ELR (cell line): ENCODE results near the gene NRL.
A peak's percentile ranks its signal among the peaks of the same experiment; 100 is the strongest.

Source experiments
- DNase-seq: peaks from one replicate; pipeline ENCODE4 v3.0.0-alpha.2; 2015; ENCODE audit warnings: low read depth

The NRL gene

DNA sequence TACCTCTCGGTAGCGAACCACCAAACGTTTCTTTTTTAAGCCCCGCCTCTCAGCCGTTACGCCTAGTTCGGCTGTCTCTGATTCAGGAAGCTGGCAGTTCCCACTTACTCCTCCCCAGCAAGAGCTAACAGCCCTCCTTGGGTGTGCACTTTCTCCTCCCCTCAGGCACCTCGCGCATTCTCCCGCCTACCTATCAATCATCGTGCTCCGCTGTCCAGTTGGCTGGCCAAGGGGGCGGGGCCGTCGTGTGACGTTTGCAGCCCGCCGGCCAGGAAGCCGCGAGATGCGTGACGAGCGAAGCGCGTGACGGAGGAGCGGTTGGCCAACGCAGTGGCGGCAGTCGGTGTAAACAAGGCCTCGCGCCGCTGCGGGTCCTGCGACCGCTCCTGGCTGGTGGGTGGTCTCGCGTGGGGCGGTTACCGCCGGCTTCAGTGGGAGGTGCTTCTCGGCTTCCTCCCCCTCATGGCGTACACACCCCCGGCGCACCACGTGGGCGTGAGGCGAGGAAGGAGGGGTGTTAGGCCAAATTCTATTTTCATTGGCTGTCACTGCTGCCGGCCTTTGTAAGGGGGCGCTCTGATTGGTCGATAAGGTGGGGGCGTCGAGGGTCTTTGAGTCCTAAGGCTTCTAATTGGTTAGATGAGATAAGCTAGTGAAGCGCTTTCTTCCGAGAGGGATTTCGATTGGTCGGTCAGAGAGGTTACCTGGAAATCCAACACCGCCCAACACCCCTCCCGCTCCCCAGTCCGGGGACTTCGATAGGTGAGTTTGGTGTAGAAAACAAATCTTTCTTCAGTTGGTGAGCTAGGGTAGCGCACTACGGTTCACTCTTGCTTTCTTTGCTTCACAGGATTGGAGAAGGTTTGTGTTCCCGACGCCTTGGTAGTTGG, at the start of gene NRL, which contains the start of gene DCAF11:
Gene NRL, minus strand, starts transcription at position 418 of the 890 bp plus-strand sequence. CDS start 32,101 bp downstream, outside the sequence.
Gene DCAF11, plus strand, starts transcription at position 246 of the 890 bp plus-strand sequence. CDS start 818 bp downstream, outside the sequence.
- peak; percentile 99 for DNase-seq

DNA sequence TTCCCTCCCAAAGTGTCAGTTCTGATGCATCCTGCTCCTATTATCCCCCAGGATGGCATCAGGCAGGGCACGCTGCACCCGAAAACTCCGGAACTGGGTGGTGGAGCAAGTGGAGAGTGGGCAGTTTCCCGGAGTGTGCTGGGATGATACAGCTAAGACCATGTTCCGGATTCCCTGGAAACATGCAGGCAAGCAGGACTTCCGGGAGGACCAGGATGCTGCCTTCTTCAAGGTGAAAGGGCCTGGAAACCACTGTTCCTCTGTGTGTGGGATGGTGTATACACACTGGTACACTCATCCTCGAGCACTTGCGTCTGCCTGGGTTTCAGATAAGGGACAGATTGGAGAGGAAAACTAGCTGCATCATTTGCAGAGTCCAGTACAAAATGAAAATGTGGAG, 47.3 kb upstream of the NRL start:
- no peak for DNase-seq

DNA sequence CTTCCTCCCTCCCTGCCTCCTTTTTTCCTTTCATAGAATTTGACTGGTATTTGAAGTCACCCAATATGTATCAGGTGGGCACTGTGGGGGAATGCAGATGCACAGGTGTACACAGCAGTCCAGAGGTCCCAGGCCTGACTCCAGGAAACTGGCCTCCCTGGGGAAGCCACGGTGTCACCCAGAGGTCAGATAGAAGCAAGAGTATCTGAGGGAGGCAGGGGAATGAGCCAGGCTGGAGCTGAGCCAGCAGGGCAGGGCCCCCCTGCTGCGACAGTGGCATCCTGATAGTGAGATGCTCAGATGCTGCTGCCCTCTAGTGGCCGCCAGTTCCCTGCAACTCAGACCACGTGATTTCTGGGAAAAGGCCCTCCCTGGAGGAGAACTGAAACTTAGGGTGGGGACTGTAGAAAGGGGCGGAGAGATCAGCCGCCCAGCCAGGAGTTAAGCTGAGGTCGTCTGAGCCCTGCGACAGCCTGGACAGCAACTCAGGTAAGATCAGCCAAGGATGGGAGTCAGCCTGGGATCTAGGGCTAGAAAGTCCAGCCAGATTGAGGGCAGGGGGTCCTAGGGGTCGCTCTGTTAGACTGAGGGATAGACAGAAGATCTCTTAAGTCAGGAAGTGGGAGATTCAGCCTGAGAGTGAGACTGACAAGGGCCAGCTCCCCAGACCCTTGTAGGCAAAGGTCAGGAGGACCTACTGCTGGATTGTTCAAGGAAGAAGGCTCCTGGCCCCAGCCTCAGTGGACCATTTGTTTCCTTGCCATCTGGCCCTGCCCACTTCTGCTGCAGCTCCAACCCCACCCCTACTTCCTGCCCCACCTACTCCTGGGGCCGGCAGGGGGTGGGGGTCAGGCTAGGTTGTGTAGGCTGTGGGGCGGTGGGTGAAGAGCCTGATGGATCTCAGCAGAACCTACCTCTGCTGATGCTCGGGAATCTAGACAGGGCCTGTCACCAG, 46.4 kb upstream of the NRL start, which contains the start of gene IRF9:
Gene IRF9, plus strand, starts transcription at position 416 of the 955 bp plus-strand sequence. CDS start 880 bp downstream, outside the sequence.
- DNase-seq: peak; percentile 93

DNA sequence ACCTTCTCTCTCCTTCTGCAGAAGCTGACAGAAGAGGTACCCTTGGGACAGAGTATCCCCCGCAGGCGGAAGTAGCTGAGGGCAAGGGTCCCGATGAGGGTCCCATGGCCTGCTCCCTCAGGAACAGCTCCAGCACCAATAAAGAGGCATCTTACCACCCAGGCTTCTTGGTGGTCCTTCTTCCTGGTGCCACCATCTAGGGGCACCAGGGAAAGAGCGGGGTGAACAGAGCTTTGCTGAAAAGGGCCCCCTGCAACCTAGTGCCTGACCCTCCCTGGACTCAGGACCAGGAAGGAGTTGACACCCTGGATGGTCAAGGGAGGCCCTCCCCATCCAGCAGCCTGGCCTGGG, 45.7 kb upstream of the NRL start:
- DNase-seq: no peak

DNA sequence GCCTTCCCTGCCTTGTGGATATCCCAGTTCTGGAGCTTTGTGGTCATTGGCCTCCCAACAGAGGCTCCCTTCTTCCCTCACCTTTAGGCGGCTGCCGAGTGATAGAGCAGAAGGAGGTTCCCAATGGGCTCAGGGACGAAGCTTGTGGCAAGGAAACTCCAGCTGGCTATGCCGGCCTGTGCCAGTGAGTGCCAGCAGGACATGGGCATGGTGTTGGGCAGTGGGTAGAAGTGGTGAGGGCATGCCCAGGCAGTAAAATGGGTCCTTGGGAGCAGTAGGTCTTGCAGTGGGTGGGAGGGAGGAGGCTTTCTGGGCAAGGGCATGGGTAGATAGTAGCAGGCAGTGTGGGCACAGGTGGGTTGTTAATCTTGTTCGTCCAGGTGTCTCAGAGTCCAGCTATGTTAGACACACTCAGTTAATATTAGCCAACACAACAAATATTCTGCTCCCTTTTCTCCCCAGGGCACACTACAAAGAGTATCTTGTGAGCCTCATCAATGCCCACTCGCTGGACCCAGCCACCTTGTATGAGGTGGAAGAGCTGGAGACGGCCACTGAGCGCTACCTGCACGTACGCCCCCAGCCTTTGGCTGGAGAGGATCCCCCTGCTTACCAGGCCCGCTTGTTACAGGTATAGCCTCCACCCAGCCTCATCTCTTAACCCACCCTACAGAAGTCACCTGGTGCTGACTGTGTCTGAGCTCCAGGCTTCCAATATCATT, 45.2 kb upstream of the NRL start:
- DNase-seq: no peak

DNA sequence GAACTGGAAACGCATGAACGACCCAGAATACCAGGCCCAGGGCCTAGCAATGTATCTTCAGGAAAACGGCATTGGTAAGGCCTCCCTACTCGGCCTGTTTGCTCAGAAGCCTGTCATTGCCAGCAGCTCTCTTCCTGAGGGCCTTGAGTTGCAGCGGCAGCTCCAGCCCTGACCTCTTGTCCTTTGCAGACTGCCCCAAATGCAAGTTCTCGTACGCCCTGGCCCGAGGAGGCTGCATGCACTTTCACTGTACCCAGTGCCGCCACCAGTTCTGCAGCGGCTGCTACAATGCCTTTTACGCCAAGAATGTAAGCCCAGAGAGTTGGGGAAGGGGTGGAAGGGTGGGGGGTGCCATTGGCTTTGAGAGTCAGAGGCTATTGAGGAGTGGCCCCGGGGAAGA, 42.6 kb upstream of the NRL start:
- DNase-seq: no peak

DNA sequence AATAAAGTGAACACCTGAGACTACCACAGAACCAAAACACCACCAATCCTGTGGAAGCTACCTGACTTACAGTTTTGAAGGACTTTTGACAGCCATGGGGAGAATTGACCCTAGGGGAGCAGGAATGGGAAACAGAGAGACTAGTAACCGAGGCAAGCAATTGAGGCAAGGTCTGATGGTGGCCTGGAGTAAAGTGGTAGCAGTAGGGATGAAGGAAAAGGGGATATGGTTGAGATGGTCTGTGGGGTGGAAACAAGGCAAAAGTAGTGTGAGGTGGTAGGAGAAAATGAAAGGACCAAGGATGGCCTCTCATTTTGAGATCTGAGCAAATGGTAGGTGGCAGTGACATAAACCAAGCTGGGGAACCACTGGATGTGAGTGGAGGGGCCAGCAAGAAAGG, 42.1 kb upstream of the NRL start:
- no peak for DNase-seq

DNA sequence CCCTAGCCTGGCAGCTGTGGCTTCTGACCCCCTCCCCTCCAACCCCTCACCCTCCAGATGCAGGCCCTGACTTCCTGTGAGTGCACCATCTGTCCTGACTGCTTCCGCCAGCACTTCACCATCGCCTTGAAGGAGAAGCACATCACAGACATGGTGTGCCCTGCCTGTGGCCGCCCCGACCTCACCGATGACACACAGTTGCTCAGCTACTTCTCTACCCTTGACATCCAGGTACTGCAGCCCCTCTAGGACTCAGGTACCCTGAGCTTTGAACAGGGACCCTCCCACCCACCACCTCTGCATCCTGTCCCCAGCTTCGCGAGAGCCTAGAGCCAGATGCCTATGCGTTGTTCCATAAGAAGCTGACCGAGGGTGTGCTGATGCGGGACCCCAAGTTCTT, 40.4 kb upstream of the NRL start:
- no peak for DNase-seq

DNA sequence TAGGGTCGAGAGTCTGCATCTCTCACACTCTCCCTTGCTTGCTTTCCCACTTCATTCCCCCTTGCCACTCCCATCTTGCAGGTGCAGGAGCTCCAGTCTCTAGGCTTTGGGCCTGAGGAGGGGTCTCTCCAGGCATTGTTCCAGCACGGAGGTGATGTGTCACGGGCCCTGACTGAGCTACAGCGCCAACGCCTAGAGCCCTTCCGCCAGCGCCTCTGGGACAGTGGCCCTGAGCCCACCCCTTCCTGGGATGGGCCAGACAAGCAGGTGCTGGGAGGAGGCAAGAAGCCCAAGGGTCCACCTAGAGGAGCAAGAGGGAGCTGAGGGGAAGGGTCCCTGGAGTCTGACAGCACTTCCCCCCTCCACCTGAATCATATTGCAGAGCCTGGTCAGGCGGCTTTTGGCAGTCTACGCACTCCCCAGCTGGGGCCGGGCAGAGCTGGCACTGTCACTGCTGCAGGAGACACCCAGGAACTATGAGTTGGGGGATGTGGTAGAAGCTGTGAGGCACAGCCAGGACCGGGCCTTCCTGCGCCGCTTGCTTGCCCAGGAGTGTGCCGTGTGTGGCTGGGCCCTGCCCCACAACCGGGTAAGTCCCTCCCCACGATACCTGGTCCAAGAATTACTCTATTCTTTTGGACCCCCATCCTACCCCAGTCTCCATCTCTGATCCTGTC, 36.8 kb upstream of the NRL start:
- no peak for DNase-seq

DNA sequence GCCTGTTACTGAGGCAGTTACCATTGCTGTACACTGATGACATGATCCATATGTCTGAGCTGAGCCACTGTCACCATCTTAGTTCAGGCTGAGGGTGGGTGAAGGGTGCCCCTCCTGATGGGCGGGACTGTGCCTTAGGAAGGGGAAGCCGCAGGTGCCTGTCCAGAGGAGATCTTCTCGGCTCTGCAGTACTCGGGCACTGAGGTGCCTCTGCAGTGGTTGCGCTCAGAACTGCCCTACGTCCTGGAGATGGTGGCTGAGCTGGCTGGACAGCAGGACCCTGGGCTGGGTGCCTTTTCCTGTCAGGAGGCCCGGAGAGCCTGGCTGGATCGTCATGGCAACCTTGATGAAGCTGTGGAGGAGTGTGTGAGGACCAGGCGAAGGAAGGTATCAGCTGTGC, 36.2 kb upstream of the NRL start:
- DNase-seq: no peak

DNA sequence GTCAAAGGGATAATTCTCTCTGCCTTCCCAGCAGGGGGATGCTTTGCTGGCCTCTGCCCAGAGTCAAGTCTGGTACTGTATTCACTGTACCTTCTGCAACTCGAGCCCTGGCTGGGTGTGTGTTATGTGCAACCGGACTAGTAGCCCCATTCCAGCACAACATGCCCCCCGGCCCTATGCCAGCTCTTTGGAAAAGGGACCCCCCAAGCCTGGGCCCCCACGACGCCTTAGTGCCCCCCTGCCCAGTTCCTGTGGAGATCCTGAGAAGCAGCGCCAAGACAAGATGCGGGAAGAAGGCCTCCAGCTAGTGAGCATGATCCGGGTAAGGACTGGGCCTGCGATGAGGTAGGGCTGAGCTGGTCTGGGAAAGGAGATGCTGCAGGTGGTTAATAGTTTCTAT, 35.8 kb upstream of the NRL start:
- DNase-seq: no peak

DNA sequence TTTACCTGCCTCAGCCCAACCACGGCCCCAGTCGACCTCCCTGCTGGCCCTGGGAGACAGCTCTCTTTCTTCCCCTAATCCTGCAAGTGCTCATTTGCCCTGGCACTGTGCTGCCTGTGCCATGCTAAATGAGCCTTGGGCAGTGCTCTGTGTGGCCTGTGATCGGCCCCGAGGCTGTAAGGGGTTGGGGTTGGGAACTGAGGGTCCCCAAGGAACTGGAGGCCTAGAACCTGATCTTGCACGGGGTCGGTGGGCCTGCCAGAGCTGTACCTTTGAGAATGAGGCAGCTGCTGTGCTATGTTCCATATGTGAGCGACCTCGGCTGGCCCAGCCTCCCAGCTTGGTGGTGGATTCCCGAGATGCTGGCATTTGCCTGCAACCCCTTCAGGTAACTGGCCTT, 35.3 kb upstream of the NRL start:
- DNase-seq: no peak

DNA sequence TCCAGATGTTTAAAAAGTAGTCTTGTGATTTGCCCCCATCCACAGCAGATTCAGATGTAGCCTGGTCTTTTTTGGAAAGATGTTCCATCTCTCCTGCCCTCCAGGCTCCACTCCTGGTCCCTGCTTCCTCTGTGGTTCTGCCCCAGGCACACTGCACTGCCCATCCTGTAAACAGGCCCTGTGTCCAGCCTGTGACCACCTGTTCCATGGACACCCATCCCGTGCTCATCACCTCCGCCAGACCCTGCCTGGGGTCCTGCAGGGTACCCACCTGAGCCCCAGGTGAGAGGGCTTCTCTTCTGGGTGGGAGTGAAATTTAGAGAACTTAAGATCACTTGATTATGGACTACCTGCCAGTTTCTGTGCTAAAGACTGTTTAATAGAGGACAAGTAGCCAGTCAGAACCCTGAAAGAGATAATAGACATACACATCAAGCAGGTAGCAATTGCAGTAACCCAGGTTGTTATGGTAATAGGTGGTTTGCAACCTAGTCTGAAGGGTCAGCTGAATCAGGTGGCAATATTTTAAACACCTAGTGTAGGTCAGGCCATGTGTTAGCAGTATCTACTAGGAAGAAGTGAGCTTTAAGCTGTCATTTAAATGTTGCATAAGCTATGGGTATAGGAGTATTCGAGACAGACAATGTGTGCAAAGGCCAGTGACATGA, 34.7 kb upstream of the NRL start:
- no peak for DNase-seq

DNA sequence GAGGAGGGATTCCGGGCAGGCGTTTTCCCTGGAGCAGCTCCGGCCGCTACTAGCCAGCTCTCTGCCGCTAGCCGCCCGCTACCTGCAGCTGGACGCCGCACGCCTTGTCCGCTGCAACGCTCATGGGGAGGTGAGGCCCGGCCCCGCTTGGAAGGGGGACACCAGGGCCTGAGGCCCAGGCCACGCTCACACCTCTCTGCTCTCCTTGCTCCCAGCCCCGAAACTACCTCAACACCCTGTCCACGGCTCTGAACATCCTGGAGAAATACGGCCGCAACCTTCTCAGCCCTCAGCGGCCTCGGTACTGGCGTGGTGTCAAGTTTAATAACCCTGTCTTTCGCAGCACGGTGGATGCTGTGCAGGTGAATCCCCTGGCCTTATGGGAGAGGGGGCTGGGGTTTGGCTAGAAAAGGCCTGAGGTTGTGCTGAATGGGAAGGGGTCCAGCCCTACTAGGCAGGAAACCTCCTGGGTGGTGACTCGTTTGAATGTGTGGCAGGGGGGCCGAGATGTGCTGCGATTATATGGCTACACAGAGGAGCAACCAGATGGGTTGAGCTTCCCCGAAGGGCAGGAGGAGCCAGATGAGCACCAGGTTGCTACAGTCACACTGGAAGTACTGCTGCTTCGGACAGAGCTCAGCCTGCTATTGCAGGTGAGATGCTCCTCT, 33.1 kb upstream of the NRL start:
- DNase-seq: peak; percentile 30

DNA sequence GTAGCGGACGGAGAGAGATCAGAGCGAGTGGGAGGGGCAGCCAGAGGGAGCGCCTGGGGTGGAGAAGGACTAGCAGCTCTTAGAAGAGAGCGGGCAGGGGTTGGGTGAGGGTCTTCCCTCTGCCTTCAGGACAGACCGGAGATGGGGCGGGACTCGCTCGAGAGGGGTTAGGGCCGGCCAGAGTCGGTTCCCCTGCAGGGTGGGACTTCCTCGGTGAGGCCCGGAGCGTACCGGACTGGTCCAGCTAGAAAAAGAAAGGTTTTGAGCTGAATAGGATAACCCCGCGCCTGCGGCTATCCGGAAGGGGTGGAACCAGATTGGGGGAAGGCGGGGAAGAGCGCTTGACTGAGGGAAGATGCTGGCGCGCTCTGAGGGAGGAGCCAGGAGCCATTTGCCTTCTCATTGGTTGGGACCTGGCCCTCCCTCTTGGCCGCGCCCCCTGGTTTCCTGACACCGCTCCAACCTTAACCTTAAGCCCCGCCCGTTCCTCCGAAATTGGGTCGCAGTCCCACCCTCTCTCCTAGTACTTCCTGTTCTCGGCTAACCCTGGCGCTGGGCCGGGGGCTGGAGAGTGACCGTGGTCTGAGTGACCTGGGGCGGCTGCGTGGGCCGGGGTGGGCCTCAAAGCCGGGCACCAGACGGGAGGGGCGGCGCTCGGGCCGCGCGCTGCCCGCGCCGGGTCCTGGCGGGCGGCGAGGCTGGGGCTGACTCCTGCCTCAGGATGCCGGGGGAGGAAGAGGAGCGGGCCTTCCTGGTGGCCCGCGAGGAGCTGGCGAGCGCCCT, 32.4 kb upstream of the NRL start, which contains the start of gene RNF31:
Gene RNF31, plus strand, starts transcription at position 521 of the 783 bp plus-strand sequence. Its CDS starts 201 bp downstream, at position 722.
- peak; percentile 99 for DNase-seq

DNA sequence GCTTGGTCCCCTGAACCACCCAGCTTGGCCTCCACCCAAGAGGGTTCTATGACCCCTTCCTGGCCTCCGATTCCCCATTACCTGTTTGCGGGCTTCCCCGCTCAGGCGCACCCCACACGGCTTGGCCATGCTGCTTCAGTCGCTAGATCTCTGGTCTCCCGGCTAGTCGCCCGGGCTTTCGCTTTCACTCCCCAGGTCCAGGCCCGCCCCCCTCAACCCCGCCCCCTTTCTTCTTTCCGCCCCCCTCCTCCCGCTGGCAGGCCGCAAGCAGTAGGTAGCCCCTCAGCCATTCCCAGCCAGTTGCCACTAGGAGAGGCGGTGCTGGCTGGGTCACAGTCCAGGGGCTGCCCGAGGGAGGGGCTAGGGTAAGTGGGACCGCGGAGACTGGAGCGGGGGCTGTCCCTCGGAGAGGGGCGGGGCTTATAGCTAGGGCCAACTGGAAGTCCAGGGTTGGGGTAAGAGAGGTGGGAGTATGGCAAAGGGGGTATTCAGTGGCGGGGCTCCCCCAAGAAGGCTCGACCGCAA, 31.8 kb upstream of the NRL start, which contains the start of gene PSME2:
Gene PSME2, minus strand, starts transcription at position 158 of the 525 bp plus-strand sequence. Its CDS starts 29 bp downstream, at position 129.
- DNase-seq: peak; percentile 97

DNA sequence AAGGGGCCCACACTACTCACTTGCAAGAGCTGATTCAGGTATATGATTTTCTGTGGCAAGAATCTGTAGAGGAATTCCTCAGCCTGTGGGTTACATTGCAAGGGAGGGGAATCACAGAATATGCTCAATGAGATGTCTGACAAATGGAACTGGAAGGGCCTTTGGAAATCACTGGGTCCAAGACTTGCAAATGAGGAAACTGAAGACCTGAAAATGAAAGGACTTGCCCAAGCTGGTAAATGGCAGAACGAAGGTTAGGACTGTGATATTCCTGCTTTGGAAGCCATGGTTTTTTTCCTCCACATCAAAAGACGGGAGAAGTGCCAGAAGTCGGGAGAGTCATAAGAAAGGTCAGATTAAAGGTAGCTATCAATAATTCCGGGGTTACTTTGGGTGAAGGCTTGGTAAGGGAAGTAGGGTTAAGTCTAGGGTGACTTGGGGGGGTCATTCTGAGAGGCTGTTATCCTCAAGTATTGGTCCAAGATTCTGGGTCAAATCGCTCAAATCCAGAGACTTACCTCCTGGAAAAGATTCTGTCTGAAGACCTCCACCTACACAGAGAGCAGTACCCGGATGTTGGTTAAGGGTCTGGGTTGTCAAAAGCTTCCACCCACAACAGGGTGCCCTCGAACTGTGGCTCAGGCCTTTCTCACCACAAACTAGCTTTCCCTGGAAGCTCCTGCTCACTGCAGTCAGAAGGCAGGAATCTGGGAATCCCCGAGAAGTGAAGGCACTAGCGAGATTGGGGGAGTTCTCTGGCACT, 31.1 kb upstream of the NRL start:
- peak; percentile 75 for DNase-seq

DNA sequence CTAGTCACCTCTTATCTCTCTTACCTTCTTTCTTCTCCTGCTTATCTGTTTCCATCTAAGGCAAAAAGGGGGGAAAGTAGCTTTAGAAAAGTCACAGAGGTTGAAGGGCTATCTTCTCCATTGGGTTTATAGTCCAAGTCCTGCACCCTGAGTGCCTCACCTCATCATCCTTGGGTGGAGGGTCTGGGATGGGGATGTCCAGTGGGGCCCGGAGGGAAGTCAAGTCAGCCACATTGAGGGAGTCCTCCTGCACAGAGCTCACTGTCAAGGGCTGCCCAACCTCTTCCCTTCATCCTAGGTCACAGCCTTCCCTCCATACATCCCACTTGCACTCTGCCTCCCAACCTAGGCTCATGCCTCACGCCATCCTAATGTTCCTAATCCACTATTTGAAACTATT, 30.5 kb upstream of the NRL start:
- no peak for DNase-seq
